HG02759 (cell line): ENCODE data around the gene PDZD2.
A peak's percentile ranks its signal among the peaks of the same experiment; 100 is the strongest.
"Not testable (repeated sequence)": the region's sequence is repeated elsewhere in the genome, so short reads cannot be mapped to it uniquely, and the experiment has no call there.

Experiments used
- ATAC-seq: cut with Tn5 transposase; IDR thresholded peaks from one replicate; pipeline ENCODE4 v1.9.1; 2021; ENCODE audit warnings: mild to moderate bottlenecking, moderate library complexity; ENCODE audit not compliant: unreplicated experiment

The PDZD2 gene

DNA sequence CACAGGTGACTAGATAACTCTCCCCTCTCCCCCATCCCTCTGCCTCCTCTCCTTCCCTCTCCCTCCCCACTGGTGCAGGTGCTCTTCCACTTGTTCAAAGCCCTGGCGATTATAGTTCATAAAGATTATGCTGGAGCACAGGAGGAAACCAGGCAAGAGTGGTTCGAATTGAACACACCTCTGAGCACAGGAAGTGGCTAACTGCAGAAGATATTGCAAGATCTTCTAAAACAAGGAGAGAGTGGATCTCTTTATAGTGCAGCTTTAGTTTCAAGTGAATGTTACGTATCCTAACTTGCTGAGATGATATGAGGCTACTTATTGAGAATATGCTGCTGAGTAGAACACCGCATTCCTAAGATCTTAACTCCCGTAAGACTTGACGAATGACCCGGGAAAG lies 356.8 kb downstream of the PDZD2 start:
- ATAC-seq: no peak

DNA sequence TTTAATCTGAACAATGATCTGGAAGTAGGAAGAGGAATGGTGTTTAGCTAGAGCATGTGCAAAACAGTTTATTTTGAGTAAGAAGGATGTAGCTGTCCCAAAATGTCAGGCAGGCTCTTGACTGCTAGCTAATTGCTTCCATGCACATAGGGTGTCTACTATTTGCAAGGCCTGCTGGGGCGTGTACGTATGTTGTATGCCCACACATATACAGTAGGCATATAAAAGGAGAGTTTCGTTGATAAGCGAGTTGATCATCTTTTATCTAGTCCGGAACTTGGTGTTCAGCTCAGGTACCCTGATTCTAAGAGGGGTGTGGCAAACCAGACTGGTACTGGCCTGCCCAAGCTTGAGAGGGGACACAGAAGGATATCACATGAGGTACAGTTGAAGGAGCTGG lies 358.0 kb downstream of the PDZD2 start:
- ATAC-seq: no peak

DNA sequence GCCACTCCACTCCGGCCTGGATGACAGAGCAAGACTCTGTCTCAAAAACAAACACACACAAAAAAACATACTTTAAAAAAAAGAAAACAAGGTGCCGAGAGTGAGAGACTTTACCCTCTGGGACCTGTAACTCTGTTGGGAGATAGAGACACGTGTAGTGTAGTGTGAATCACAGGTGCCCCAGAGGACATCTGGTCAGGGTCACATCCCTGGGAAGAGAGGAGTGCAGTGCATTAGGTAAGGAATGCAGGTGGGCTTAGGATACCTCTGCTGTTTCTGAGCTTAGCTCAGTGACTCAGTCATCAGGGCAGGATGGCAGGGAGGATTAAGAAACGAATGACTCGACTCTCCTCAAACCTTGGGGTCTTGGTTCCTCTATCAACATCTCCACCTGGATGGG lies 360.5 kb downstream of the PDZD2 start:
- ATAC-seq: no peak

DNA sequence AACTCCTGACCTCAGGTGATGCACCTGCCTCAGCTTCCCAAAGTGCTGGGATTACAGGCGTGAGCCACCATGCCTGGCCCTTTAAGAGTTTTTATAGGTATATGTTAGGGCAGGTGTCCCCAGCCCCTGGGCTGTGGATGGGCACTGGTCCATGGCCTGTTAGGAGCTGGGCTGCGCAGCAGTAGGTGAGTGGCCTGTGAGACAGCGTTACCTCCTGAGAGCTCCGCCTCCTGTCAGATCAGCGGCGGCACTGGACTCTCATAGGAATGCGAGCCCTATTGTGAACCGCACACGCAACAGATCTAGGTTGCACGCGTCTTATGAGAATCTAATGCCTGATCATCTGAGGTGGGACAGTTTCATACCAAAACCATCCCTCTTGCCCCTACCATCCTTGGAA lies 361.8 kb downstream of the PDZD2 start:
- no peak for ATAC-seq

DNA sequence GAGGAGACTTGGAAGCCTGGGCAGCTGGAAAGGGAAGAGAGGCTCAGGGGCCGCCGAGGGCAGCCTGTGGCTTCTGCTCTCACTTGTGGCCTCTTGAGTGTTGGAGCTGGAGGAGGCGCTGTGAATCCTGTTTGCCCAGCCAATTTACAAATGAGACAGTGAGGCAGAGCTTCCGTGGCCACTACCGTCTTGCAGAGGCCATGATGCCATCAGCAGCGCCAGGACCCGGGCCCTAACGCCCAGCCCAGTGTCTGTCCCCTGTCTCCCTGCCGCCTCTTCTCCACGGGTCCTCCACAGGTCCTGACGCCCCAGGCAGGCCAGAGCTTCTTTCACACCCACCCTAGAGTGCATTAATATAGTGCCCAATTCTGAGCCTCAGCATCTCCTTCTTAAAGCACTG lies 362.4 kb downstream of the PDZD2 start:
- ATAC-seq: no peak

DNA sequence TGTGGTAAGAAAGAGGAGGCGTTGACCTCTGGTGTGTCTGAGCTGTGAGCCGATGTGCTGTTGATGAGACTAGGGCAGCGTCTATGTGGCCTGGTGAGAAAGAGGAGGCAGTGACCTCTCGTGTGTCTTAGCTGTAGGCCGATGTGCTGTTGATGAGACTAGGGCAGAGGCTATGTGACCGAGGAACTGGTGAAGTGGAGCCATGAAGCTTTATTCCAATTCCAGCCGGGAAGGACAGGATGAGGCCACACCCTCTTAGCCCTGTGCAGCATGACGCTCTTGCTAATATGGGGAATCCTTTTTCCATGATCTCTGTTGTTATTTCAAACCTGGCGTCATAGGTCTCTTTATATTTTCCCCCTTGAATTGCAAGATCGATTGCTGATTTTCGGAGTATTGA lies 362.8 kb downstream of the PDZD2 start:
- no peak for ATAC-seq

DNA sequence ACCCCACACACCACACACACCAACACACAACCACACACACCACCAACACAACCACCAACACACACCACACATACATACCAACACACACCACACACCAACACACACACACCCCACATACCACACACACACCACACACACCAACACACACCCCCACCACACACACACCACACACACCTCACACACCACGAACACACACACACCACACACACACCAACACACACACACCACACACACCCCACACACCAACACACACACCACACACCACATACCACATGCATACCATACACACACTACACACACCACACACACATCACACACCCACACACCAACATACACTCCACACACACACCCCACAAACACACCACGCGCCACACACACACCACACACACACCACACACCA lies 363.8 kb downstream of the PDZD2 start:
- no peak for ATAC-seq

DNA sequence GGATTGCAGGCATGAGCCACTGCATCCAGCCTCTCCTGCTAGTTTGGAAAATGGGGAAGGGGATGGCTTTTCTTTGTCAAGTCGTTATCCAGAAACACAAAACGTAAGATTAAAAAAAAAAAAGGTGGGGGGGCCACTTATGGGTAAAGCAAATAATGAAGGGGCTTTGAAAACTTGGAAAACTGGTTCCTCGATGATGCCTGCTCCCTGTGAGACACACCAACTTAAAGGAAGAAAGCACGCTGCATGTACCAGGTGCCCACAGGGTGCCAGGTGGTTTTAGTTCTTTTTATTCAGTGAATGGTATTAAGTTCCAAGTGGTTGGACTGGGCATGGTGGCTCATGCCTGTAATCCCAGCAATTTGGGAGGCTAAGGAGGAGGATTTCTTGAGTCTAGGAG lies 365.1 kb downstream of the PDZD2 start:
- no peak for ATAC-seq

DNA sequence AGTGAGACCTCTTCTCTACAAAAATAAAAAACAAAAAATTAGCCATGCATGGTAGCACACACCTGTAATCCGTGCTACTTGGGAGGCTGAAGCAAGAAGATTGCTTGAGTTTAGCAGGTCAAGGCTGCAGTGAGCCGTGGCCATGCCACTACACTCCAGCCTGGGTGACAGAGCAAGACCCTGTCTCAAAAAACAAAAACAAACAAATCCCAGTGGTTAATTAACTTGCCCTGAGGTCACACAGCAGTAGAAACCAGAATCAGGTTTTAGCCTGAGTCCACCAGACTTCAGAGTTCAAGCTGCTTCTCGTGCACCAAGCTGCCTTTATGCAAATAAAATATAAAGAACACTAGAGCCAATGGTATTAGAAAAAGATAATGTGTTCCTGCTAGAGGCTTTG lies 365.5 kb downstream of the PDZD2 start:
- peak; percentile 79 for ATAC-seq

DNA sequence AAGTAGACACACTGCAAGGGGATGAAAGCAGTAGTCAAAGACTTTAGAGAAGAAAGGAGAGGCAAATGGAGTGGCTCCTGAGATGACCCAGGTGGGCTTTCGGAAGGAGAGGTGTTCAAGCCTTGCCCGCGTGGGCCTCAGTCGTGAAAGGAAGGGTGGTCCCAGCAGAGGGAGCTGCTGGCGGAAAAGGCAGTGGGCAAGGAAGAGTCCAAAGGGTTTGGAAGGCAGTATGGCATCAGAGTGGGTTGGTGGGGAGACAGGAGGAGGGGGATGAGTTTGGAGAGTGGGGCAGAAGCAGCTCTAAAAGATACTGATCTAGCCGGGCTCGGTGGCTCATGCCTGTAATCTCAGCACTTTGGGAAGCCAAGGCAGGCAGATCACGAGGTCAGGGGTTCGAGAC lies 369.8 kb downstream of the PDZD2 start:
- no peak for ATAC-seq

DNA sequence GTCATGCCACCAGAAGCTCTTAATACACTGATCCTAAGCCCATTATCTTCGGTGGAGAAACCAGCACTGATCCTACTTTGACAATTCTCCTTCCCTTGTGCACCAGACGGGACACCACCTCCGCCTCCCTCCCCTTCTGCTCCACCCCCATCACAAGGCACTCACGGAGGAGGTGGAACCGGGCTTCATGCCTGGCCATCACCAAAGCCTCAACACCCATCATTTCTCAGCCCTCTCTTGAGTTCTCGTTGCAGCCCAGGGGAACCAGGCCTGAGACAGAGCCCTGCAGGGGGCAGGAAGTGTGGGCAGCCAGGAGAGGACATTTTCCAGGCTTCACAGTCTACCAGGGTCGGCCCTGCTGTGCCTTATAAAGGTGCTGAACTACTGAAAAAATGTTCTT lies 374.7 kb downstream of the PDZD2 start:
- ATAC-seq: no peak

DNA sequence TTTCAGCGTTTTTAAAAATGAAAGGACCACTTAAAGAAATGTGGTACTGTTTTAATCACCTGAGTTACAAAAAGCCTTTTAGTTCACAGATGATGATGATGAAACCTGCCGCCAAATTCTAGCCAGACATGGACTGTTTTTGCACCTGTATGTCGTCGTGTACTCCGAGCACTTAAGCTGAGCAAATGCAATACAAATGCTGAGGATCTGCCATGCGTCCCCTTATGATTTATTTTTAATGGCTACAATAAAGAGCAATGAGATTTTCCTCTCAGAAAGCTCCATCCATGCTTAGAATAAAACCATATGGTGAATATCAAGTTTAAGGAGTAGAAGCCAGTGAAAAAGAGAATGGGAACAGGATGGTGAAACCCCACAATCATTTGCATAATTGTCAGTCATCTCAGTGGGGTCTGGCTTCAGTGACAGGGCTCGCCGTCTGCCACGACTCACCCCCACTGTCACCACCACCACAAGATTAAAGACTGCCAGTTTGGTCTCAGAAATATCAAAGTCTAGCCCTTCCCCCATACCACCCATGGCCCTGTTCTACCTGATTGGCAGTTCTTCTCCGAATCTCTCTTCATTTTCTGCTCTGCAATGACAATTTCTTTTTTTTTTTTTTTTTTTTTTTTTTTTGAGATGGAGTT lies 375.3 kb downstream of the PDZD2 start:
- no peak for ATAC-seq

DNA sequence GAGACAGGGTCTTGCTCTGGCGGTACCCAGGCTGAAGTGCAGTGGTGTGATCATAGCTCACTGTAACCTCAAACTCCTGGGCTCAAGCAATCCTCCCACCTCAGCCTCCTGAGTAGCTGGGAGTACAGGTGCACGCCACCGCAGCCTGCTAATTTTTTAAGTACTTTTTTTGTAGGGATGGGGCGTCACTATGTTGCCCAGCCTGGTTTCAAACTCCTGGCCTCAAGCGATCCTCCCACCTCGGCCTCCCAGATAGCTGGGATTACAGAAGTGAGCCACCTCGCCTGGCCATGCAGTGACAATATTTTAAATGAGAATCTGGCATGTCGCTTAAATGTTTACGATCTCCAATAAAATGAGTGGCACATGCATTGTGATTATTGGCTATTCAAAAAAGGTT lies 376.3 kb downstream of the PDZD2 start:
- not testable (repeated sequence) for ATAC-seq

DNA sequence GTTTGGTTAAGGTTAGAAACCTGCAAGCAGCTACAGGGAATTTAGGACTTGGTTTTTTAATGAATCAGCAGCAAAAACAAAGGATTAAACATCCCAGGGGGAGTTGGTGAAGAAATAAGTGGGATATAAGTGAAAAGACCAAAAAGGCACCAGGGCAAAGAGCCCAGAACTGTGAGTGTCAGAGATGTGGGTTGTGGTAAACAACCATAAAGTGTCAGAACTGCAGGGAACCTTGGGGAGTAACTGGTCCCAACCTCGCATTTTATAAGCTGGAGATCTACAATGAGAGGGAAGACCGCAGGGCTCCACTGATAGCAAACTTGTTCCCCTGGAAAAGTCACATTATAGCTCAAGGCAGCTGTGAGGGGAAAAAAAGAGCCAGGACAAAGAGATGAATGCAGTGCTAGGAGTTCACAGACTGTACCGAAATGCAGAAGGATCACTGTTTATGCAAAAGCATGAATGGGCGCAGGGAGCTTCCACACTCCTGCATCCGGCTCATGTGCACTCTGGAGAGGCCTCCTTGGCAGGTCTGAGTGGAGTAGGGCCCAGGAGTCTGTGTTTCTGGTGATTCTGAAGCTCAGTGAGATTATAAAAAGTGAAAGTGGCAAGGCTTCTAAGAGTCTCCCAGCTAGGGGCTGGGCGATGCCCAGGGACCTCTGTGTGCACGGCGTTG lies 378.9 kb downstream of the PDZD2 start:
- no peak for ATAC-seq

DNA sequence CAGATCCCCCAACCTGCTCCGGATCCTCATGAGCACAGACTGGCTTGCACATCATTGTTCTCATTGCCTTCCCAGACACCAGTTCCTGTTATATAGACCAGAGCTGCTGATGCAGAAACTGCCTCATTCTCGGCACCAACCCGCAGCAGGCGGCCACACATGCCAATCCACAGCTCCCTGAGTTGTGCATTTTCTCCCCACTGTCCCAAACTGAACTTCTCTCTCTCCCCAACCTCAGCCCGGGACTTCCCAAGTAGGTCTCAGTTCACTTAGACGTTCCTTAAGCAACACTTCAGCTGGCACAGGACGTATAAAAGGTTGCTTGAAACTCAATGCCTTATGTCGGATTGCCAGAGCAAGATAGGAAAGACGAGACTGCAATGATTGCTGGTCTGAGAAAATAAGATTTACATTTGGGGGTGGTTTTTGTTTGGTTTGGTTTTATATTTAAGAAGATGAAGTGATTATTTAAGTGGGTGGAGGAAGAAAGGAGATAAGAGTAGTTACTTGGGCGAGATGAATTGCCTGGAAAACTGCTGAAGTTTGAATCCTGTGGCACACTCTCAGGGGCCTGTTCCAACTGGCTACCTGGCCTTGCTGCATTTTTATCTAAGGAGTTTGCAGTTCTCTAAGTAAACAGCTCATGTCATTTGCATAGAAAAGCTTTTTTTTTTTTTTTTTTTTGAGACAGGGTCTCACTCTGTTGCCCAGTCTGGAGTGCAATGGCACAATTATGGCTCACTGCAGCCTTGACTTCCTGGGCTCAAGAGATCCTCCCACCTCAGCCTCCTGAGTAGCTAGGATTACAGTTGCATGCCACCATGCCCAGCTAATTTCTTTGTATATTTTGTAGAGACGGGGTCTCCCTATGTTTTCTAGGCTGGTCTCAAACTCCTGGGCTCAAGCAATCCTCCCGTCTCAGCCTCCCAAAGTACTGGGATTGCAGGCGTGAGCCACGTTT lies 379.8 kb downstream of the PDZD2 start:
- ATAC-seq: no peak

DNA sequence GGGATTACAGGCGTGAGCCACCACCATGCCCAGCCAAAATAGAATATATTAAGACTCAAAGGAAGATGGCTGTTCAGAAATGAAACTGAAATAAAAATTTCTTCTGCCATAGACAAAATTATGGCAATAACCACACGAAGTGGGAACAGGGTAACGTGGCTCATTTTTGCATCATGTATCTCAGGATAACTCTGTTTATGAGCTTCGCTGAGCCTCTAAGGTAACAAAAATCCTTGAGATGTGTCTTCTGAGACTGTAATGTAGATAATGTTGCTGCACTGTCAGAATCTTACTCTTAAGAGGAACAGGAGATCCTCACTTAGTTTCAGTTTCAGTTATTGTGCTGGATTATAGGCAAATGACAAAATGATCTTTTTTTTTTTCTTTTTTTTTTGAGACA lies 381.3 kb downstream of the PDZD2 start:
- peak; percentile 83 for ATAC-seq

DNA sequence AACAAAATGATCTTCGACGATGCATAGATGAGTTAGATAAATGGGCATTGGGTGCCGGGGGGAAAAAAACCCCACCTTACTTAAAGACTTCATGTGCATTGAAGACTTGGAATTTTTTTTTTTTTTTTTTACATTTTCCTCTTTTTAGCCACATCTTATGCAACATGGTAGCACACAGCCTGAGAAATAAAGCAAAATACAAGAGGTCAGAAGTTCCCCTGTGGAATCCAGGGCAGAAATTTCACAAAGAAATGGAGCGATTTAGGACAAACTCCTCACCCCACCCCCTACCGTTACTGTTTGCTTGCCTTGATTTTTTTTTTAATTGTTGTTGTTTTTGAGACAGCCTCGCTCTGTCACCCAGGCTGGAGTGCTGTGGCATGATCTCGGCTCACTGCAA lies 382.0 kb downstream of the PDZD2 start:
- no peak for ATAC-seq

DNA sequence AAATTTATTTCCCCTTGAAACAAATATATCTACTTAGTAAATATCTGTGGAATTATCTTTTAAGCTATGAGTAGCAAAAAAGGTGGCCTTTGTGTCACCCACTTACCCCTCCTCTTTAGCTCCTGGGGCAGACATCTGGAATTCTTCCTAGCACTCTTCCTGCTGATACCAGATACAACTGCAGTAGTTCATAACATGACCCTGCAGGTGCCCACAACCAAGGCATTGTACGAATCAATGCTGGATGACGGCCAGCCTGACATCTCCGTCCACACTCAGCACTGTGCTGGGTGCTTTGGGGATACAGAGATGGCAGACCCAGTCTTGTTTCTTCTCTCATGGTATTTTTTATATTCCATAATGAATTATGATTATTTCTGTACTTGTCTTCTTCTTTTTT lies 382.8 kb downstream of the PDZD2 start:
- ATAC-seq: no peak

DNA sequence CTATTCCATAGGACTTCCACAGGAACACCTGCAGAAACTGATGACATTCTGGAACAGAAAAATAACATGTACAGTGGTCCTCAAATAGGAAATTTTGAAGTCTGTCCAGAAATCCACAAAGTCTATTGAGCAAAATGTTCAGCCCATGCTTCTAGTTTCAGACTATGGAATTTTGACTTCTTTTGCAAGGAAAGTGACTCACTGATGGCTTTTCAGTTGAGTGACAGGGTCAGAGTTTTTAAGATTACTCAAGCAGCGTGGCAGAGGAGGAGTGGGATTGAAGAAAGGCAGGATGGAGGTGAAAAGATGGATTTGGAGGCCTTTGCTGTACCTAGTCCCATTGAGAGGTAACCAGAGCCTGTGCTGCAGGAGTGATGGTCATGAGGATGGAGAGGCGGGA lies 383.7 kb downstream of the PDZD2 start:
- ATAC-seq: no peak

DNA sequence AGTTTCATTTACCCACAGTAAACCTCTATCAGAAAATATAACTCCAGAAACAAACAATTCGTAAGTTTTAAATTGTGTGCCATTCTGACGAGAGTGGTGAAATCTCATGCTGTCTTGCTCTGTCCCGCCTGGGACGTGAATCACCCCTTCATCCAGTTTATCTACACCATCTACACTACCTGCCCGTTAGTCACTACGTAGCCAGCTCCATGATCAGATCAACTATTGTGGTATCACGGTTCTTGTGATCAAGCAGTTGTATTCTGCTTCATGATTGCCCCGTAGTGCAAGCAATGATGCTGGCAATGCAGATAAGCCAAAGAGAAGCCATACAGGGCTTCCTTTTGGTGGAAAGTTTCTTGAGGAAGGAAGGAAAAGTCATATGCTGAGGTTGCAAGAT lies 384.9 kb downstream of the PDZD2 start:
- no peak for ATAC-seq

DNA sequence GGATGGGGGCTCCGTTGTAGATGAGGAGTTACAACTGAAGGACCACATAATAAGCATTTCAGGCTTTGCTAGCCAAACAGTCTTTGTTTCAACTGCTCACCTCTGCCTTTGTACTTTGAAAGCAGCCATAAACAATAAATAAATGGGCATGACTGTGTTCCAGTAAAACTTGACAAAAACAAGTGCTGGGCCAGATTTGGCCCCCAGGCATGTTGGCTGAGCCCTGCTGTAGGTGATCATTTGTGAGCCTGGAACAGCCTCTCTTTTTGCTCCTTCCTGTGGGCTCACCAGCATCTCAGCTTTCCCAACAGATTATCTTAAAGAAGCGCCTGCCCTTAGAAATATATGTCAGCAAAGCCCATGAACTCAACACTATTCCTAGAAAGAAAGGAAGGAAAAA lies 385.8 kb downstream of the PDZD2 start:
- no peak for ATAC-seq
